HG02970 (cell line): Measurements from ENCODE around the gene TSTD2.

ENCODE experiments used
- ATAC-seq: cut with Tn5 transposase; IDR thresholded peaks from one replicate; pipeline ENCODE4 v1.9.1; 2021; ENCODE audit warnings: mild to moderate bottlenecking, moderate library complexity, moderate number of reproducible peaks; ENCODE audit not compliant: unreplicated experiment, low FRiP score

Gene TSTD2

DNA sequence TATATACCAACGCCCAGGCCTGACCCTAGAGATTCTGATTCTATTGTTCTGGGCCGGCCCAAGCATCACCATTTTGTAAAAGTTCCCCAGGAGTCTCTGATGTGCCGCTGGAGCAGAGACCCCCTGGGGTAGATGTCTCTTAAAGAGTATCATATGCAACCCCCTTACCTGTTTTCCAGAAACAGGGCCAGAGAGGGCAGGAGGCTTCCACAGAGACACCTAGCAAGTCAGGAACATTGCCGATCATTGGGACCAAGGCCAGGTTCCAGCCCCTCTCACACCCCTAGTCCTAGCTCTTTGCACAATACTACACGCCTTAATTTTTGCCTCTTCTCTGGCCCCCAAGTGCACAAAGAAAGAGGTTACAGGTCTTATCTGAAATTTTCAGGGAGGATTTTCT is 67.9 kb downstream of the TSTD2 start:
- no peak for ATAC-seq

DNA sequence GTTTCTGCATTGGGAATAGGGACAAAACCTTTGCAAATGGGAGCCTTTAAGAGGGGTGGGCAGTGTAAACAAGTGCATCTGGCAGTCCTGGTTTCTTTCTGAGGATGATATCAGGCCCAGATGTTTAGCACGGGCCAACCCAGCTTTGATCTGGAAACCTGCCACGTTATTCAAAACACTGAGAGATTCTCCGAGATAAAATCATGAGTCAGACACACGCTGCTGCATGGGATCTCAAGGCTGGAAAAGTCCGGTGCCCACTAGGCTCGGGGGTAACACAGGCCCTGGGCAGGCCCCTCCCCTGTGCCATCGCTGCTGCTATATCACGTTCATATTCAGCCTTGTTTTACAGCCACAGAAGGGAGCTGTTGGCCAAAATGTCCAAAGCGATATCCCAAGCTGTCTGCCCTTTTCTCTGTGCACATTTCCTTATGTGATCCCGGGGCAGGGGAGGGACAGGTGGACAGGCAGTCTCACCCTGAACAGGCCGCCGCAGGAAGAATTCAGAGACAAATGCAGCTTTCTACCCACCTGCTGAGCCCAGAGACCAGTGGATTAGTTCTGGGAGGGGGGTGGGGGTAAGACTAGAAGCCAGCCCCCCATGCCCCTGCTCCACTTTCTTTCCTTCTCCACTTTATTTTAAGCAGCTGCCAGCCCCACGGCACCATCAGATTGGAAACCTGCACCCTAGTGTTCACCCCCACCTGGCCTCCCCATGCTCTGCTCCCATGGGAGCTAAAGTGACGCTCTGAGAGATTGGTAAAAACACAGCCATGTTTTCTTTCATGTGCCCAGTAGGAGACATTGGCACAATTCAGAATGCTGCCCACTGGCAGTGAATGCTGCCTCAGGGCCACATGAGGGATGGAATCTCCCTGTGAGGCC is 68.6 kb downstream of the TSTD2 start:
- no peak for ATAC-seq

DNA sequence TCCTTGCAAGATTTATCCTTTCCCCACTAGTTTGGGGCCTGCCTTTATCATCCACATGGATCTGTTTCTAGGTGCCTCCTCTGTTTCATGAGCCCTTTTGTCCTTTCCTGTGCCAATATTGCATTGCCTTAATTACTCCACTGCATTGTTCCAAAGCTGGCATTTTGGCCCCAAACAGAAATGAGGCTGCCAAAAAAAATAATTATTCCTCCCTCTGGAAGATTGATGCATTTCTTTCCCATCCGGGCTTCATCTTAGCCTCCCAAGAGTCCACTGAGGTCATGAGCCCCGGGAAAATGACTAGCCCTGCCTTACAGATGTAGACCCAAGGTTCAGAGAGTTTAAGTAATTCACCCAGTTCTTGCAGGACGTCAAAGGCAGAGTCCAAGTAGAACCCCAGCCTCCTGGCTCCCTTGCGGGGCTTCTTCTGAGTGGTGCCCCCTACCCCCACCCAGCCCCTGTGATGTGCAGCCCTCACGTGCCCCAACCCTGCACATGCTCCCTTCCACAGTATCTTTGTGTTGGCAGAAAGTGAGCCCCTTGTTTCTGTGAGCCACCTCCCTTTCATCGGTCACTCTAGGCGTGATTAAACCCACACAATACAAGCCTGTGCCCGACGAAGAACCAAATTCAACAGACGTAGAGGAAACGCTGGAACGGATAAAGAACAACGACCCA is 69.6 kb downstream of the TSTD2 start:
- ATAC-seq, result no peak

- no peak for ATAC-seq
These were observed 70.6 kb downstream of the TSTD2 start for GRCh38 chr9:97562542-97562941.

DNA sequence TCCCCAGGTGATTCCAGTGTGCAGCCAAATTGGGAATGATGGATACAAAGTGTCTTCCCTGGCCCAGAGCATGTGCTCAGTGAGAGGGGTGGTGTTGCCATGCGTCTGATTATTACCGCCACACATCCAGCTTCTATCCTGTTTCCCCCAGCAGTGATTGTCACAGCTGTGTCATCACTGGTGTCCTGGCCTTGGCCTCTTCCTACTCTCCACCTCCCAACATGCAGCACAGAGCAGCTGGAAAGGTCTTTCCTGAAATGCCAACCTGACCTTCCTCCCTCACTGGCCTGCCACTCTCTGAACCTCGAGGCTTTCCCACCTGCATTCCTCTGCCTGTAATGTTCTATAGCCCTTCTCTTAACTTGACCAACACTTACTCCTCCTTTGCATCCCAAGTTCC is 71.7 kb downstream of the TSTD2 start:
- no peak for ATAC-seq

GRCh38 chr9:97560851-97561250 is 72.3 kb downstream of the TSTD2 start:
- no peak for ATAC-seq

DNA sequence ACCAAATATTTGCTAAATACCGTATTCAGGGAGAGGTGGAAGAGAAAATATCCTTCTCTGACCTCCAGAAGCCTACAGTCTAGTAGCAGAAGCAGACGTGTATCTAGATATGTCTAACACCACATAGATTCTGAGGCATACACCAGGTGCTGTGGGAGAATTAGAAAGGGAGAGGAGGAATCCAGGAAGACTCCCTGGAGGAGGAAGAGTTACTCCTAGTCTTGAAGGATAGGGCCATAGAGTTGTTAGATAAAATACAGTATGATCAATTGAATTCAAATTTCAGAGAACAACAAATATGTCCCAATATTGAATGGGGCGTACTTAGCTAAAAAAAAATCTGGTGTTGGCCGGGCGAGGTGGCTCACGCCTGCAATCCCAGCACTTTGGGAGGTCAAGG is 73.0 kb downstream of the TSTD2 start:
- ATAC-seq, result no peak

DNA sequence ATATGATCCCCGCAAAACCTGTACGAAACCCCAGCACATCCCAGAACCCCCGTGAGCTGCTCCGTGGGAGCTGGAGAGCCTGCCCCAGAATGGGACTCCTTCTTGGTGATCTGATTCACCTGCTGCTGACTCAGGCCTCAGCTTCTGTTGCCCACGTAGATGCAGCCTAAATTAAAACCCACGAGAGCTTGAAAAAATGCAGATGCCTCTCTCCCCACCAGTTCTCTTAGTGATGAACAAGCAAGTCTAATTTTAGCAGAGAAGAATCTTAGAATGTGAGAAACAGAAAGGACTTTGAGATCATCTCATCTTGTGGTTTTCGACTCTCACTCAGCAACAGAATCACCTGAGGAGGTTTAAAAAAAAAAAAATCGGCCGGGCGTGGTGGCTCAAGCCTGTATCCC is 74.1 kb downstream of the TSTD2 start:
- ATAC-seq, result no peak

- ATAC-seq, result no peak
These were observed 74.5 kb downstream of the TSTD2 start for GRCh38 chr9:97558701-97559101.

DNA sequence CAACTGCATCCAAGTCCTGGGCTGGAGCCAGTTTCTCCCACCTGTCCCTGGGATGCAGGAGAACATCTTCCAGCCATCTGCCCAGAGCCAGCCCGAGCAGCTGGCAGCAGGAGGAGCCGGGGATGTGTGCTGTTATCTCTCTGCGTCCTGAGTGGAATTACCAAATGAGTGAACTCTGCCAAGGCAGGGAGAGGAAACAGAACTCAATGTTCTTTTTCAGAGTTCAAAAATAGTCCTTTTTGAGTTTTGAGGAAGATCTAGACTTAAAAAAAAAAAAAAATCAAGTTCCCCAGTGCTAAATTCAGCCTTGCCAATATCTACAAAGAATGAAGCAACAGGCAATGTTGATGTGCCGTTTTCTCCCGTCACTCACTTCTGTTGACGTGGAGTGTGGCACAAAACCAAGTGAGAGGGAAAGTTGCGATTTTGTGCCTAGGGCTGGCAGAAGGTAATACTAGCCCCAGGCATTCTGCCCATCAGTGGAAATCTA is 75.5 kb downstream of the TSTD2 start:
- ATAC-seq, result no peak

DNA sequence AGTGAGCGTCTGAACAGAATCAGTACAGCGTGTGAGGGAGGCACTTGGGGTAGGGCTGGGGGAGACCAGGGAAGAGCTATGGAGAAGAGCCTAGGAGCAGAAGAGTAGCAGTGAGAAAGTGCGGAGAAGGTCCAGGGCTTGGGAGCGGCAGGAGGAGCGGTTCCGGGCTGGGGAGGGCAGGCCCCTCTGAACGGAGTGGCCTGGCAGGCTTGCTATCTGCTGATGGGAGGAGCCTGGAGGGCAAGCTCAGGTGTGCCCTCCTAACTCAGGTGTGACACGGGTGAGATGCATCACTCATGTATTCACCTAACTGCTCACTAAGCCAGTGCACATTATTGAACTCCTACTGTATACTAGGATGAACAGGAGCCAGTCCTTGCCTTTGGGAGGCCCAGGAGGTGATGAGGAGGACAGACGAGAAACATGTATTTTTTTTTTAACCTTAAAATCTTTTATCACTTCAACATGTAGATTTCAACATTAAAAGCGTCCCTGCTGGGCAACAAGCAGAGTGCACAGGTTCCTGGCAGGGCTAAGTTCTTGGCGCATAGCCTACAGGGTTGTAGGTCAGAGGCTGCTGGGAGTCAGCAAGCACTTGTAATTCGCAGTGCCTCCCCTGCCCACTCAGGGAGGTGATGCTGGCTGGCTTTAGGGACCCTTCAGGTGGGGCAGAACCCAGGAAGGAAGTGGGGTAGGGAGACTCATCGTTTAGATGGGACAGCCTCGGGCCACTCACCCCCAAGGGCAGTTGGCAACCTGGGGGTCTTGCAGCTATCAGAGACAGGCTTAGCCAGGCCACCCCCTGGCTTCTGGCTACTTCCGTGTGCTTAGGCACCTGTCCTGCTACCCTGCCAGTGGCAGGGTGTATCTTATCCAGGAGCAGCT is 76.2 kb downstream of the TSTD2 start:
- ATAC-seq, result no peak

GRCh38 chr9:97556036-97556720 is 77.0 kb downstream of the TSTD2 start:
- ATAC-seq, result no peak

- ATAC-seq, result no peak
These were observed 78.0 kb downstream of the TSTD2 start for GRCh38 chr9:97555164-97555563.

DNA sequence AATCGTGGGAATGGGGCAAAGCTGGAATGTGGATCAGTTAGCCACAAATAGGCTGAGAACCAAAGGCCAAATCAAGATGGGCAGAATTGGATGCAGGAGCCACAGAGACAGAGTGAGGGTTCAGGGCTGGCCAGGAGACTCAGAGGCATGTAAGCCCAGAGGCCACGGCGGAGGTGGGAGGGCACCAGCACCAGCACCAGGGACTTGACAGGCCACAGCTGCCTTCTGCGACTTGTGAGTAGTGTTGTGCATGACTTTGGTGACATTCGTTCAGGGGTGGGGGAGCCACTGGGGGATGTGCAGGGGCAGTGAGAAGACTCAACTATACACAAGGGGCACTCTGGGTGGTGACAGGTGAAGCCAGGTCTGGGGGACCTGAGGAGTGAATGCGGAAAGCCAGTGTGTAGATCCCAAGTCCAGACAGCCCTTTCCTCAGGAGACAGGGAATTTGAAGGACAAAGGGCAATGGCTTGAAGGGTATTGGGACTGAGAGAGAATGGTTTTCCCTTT is 78.5 kb downstream of the TSTD2 start:
- ATAC-seq, result no peak

DNA sequence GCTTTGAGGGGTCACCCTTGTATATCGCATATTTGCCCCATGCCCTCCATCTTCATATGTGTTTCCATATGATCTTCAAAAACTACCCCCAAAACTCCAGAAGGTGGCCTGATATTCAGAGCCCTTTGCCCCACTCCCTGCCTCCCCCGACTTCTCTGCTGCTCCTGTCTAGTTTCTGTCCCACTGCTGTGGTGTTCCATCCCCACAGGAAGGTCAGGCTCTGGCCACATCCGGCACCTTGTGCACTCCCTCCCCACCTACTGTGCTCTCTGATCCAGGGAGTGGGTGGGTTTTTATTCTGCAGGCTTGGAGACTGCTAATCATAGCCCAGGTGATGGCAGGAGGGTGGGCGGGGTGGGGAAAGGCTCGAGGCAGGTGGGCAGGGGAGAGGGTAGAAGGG is 79.3 kb downstream of the TSTD2 start:
- ATAC-seq, result no peak

DNA sequence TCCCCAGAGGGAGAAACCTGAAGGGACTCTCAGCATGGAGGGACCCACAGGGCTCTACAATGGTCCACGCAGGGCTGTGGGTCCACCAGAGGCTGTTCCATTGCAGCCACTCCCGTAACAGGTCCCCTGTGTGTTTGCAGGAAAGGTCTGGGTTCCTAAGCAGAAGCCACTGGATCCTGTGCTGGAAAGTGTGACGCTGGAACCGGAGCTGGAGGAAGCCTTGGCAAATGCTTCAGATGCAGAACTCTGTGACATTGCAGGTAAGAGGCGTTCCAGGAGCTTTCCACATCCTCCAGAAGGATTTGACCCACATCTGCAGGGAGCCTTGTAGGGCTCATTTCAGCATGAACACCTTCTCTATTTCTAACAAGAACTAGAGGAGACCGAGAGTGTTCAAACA is 80.0 kb downstream of the TSTD2 start:
- no peak for ATAC-seq

DNA sequence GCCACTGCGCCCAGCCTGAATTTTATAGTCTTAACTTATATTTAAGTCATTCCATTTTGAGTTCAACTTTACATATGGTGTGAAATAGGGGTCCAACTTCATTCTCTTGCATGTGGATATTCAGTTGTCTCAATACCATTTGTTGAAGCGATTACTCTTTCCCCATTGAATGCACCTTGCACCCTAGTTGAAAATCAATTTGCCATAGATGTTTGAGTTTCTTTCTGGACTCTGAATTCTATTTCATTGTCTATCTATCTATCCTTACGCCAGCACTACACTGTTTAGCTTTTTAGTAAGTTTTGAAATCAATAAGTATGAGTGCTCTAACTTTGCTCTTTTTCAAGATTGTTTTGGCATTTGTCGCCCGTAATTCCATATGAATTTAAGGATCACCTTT is 81.9 kb downstream of the TSTD2 start:
- ATAC-seq, result no peak

GRCh38 chr9:97550386-97550785 is 82.8 kb downstream of the TSTD2 start:
- no peak for ATAC-seq
